Measurements from ENCODE around the gene HPN. TPM values are rescaled to one million over a fixed set of nuclear protein-coding genes. Genes with fewer than 3 reads are reported as not detected.
"Not testable (repeated sequence)": the region's sequence is repeated elsewhere in the genome, so short reads cannot be mapped to it uniquely, and the experiment has no call there.

The HPN gene
- total RNA-seq = 1 to 10 TPM in 1 of 2 donors, under 1 TPM in 1; 0.27 to 1.0 TPM

- H3K36me3 ChIP-seq = no peaks in the 10 kb centered on the region
- no peaks in the 10 kb centered on the region for H3K9me3 ChIP-seq
- intact Hi-C loops (cut with DNase I) = no loop called here
- peak within 1 kb of the TSS; percentile 15 for H3K4me3 ChIP-seq
- H3K9ac ChIP-seq (ENCODE audit: low read depth in 2 of 2, low read length in 2 of 2) = peak within 1 kb of the TSS in 1 of 2 donors; percentile 63
- no peak for DNase-seq
- no peaks in the 10 kb centered on the region for H3K4me1 ChIP-seq
- peaks cover 4% of the 10 kb centered on the region for H3K27me3 ChIP-seq
- no peak within 1 kb of the TSS for H3K27ac ChIP-seq
- TF ChIP-seq CTCF (IDR thresholded peaks at IDR 0.05) = no peak
These were observed at the start of gene HPN for GRCh38 chr19:35041548-35042055. Gene HPN, plus strand, starts transcription at chr19:35041721. Its CDS starts 786 bp downstream, at chr19:35042507.

GRCh38 chr19:34992582-34992981 is 48.9 kb upstream of the HPN start:
- peaks cover 23% of the 10 kb centered on the region for H3K4me1 ChIP-seq
- DNase-seq; H3K27ac ChIP-seq; H3K36me3 ChIP-seq; intact Hi-C loops (cut with DNase I); H3K9me3 ChIP-seq; H3K9ac ChIP-seq (ENCODE audit: low read depth in 2 of 2, low read length in 2 of 2); H3K4me3 ChIP-seq; H3K27me3 ChIP-seq: not testable (repeated sequence)

- H3K4me1 ChIP-seq = peaks cover 23% of the 10 kb centered on the region
- peak overlapping the region; percentile 55 for H3K27ac ChIP-seq
- no peak overlapping the region for H3K4me3 ChIP-seq
- peak overlapping the region in 1 of 2 donors; percentile 48 for H3K9ac ChIP-seq (ENCODE audit: low read depth in 2 of 2, low read length in 2 of 2)
- no peaks in the 10 kb centered on the region for H3K36me3 ChIP-seq
- TF ChIP-seq CTCF (IDR thresholded peaks at IDR 0.05) = no peak
- intact Hi-C loops (cut with DNase I) = no loop called here
- H3K27me3 ChIP-seq = no peaks in the 10 kb centered on the region
- DNase-seq = no peak
- H3K9me3 ChIP-seq = no peaks in the 10 kb centered on the region
These were observed 47.3 kb upstream of the HPN start for GRCh38 chr19:34994286-34994642.

- H3K9me3 ChIP-seq = no peaks in the 10 kb centered on the region
- no peak for TF ChIP-seq CTCF (IDR thresholded peaks at IDR 0.05)
- H3K27ac ChIP-seq = peak overlapping the region; percentile 55
- peak overlapping the region in 1 of 2 donors; percentile 48 for H3K9ac ChIP-seq (ENCODE audit: low read depth in 2 of 2, low read length in 2 of 2)
- H3K27me3 ChIP-seq = no peaks in the 10 kb centered on the region
- intact Hi-C loops (cut with DNase I) = no loop called here
- no peaks in the 10 kb centered on the region for H3K36me3 ChIP-seq
- H3K4me3 ChIP-seq = no peak overlapping the region
- peaks cover 23% of the 10 kb centered on the region for H3K4me1 ChIP-seq
- DNase-seq = peak; percentile 86
These were observed 46.6 kb upstream of the HPN start for GRCh38 chr19:34994643-34995541.

- intact Hi-C loops (cut with DNase I) = no loop called here
- Histone ChIP-seq H3K36me3 (no peaks in the 10 kb centered on the region), H3K9ac (ENCODE audit: low read depth in 2 of 2, low read length in 2 of 2) (peak overlapping the region in 1 of 2 donors; percentile 47), H3K4me1 (peaks cover 23% of the 10 kb centered on the region), H3K27me3 (no peaks in the 10 kb centered on the region), H3K9me3 (no peaks in the 10 kb centered on the region), H3K4me3 (no peak overlapping the region), H3K27ac (peak overlapping the region; percentile 55)
- DNase-seq = peak; percentile 41
- no peak for TF ChIP-seq CTCF (IDR thresholded peaks at IDR 0.05)
These were observed 46.0 kb upstream of the HPN start for GRCh38 chr19:34995551-34995950.
